ENCODE results near the gene ATG10. TPM values are rescaled to one million over a fixed set of nuclear protein-coding genes. Genes with fewer than 3 reads are reported as not detected.
"Not testable (repeated sequence)": the region's sequence is repeated elsewhere in the genome, so short reads cannot be mapped to it uniquely, and the experiment has no call there.

Gene ATG10
- polyA plus RNA-seq, 1 of the 3 experiments (the other 2 are of a cell fraction): 3.2 TPM

DNA sequence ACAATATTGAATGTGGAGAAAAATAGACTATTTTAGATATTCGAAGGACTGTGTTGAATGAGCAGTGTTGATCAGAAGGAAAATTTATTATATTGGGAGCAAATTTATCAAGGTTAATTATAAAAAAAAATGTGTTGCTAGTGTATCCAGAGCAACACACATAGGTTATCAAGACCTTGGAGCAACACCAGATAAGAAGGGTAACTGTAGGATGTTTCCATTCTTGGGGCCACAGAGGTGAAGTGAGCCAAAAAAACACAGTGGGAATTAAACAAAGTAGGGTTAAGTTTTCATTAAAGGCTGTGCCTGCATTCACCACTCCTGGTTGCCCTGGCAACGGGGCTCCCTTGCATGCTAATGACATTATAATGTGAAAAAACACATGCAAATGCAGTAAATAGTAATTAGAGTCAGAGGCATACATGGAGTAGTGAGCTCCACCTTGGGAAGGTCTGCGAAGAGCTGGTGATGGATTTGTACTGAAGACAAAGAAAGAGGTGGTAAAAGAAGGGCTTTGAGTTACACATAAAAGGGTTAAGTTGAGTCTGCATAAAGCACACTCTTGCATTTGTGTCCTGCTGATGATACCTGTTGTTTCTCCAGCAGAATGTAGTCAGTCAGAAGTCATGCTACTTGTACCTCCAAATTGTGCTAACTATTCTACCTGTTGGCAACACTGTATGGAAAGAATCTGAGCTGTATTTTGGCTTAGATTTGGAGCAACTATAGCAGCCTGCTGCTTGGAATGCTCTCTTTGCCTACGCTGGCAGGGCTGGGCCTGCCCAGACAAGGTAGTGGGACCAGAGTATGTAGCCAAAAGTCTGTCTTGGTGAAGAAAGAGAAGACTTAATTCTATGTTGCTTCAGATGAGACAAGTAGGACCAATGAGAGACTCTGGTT is 59.6 kb downstream of the ATG10 start:
- H2AFZ ChIP-seq (ENCODE audit: low read depth): no peak overlapping the region
- H3K9me3 ChIP-seq: no peaks in the 10 kb centered on the region
- no peak overlapping the region for H3K27ac ChIP-seq (ENCODE audit: low read depth in 2 of 2, low read length in 1 of 2)
- H3K4me2 ChIP-seq: no peak overlapping the region
- no peaks in the 10 kb centered on the region for H3K79me2 ChIP-seq (ENCODE audit: insufficient read depth)
- H4K20me1 ChIP-seq (ENCODE audit: insufficient read depth): no peaks in the 10 kb centered on the region
- TF ChIP-seq GATA2 (CRISPR knock-in tag; IDR thresholded peaks at IDR 0.05) (no peak), NFIC (IDR thresholded peaks at IDR 0.05; ENCODE audit: borderline replicate concordance) (no peak), GABPA (IDR thresholded peaks at IDR 0.05; ENCODE audit: low read depth) (no peak), PBX3 (IDR thresholded peaks at IDR 0.05) (no peak)
- TF ChIP-seq, protein P1, sequence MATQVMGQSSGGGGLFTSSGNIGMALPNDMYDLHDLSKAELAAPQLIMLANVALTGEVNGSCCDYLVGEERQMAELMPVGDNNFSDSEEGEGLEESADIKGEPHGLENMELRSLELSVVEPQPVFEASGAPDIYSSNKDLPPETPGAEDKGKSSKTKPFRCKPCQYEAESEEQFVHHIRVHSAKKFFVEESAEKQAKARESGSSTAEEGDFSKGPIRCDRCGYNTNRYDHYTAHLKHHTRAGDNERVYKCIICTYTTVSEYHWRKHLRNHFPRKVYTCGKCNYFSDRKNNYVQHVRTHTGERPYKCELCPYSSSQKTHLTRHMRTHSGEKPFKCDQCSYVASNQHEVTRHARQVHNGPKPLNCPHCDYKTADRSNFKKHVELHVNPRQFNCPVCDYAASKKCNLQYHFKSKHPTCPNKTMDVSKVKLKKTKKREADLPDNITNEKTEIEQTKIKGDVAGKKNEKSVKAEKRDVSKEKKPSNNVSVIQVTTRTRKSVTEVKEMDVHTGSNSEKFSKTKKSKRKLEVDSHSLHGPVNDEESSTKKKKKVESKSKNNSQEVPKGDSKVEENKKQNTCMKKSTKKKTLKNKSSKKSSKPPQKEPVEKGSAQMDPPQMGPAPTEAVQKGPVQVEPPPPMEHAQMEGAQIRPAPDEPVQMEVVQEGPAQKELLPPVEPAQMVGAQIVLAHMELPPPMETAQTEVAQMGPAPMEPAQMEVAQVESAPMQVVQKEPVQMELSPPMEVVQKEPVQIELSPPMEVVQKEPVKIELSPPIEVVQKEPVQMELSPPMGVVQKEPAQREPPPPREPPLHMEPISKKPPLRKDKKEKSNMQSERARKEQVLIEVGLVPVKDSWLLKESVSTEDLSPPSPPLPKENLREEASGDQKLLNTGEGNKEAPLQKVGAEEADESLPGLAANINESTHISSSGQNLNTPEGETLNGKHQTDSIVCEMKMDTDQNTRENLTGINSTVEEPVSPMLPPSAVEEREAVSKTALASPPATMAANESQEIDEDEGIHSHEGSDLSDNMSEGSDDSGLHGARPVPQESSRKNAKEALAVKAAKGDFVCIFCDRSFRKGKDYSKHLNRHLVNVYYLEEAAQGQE (IDR thresholded peaks at IDR 0.05; ENCODE audit: low read depth, low read length): no peak
- H3K4me3 ChIP-seq (ENCODE audit: low read depth in 2 of 2, low read length in 1 of 2): no peak overlapping the region
- H3K4me1 ChIP-seq (ENCODE audit: control insufficient read depth in 1 of 2, insufficient read depth in 2 of 2, low read depth in 1 of 2, low read length in 1 of 2): peaks cover 0 to 2% of the 10 kb centered on the region in 2 experiments; a peak in 1 of 4 replicates
- H3F3A ChIP-seq (replicated peaks; ENCODE audit: insufficient read depth): peaks cover 6% of the 10 kb centered on the region
- DNase-seq: no peak
- WGBS (ENCODE audit: low lambda C conversion rate): 68% methylated on average over 4 of the region's 4 CpGs
- H3K9ac ChIP-seq: no peak overlapping the region
- POLR2A ChIA-PET: no interaction called here
- no peaks in the 10 kb centered on the region for H3K36me3 ChIP-seq (replicated peaks in 1 of 2; ENCODE audit: control insufficient read depth in 1 of 2, insufficient read depth in 2 of 2, low read length in 1 of 2)
- CTCF ChIA-PET: interaction anchor here (1.0 kb wide), 1 partner anchor 181 kb away, joined by 4 read pairs; no protein-coding TSS in a partner anchor
- no peaks in the 10 kb centered on the region for H3K27me3 ChIP-seq (ENCODE audit: insufficient read depth)
- no peaks in the 10 kb centered on the region for H3K9me2 ChIP-seq

DNA sequence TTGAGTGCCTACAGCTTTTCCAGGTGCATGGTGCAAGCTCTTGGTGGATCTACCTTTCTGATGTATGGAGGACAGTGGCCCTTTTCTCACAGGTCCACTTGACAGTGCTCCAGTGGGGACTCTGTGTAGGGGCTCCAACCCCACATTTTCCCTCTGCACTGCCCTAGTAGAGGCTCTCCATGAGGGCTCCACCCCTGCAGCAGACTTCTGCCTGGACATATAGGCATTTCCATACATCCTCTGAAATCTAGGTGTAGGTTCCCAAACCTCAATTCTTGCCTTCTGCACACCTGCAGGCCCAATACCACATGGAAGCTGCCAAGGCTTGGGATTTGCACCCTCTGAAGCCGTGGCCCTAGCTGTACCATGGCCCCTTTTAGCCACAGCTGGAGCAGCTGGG is 71.1 kb downstream of the ATG10 start:
- WGBS (ENCODE audit: low lambda C conversion rate): no CpG with 5 or more reads among the region's 1 CpG
- POLR2A ChIA-PET: not testable (repeated sequence)

More for the DNA sequence above, 71.1 kb downstream of the ATG10 start:
- H2AFZ ChIP-seq (ENCODE audit: low read depth); H3F3A ChIP-seq (replicated peaks; ENCODE audit: insufficient read depth); CTCF ChIA-PET; H3K9ac ChIP-seq; H3K4me3 ChIP-seq (ENCODE audit: low read depth in 2 of 2, low read length in 1 of 2); H3K4me1 ChIP-seq (ENCODE audit: control insufficient read depth in 1 of 2, insufficient read depth in 2 of 2, low read depth in 1 of 2, low read length in 1 of 2); H3K36me3 ChIP-seq (replicated peaks in 1 of 2; ENCODE audit: control insufficient read depth in 1 of 2, insufficient read depth in 2 of 2, low read length in 1 of 2); H3K4me2 ChIP-seq; H3K79me2 ChIP-seq (ENCODE audit: insufficient read depth); H4K20me1 ChIP-seq (ENCODE audit: insufficient read depth); H3K9me2 ChIP-seq; H3K9me3 ChIP-seq; H3K27me3 ChIP-seq (ENCODE audit: insufficient read depth); H3K27ac ChIP-seq (ENCODE audit: low read depth in 2 of 2, low read length in 1 of 2); DNase-seq: not testable (repeated sequence)
